HepG2 (cell line): Measurements from ENCODE around the gene DSN1. TPM values are rescaled to one million over a fixed set of nuclear protein-coding genes. Genes with fewer than 3 reads are reported as not detected.

Experiments used
- DRAP1 ChIP-seq: IDR thresholded peaks from 2 replicates; pipeline ENCODE4 v1.6.1; 2016; ENCODE audit warnings: missing genetic modification reagents, missing compliant biosample characterization
- ELF1 ChIP-seq: sonication (generic); formaldehyde crosslinking; IDR thresholded peaks from 2 replicates; pipeline ENCODE4 v1.4.0; 2020; ENCODE audit warnings: missing genetic modification reagents
- HOXD1 ChIP-seq: sonication (generic); formaldehyde crosslinking; IDR thresholded peaks from 2 replicates; pipeline ENCODE4 v1.5.0; 2020; ENCODE audit warnings: missing genetic modification reagents
- MBNL3 ChIP-seq: fragments of 250-450 bp; sonication (Bioruptor Pico); conservative IDR thresholded peaks from 2 replicates; pipeline ENCODE4 v1.8.0; 2022; ENCODE audit warnings: mild to moderate bottlenecking, inconsistent platforms
- POLR2AphosphoS2 ChIP-seq: IDR thresholded peaks from 2 replicates; pipeline ENCODE4 v1.6.1; 2011; ENCODE audit warnings: low read depth, low read length, improper control_type of control experiment
- THAP11 ChIP-seq: IDR thresholded peaks from 2 replicates; pipeline ENCODE4 v1.6.1; 2016; ENCODE audit warnings: missing biosample characterization, missing genetic modification reagents
- THAP9 ChIP-seq: sonication (generic); formaldehyde crosslinking; IDR thresholded peaks from 2 replicates; pipeline ENCODE4; 2020; ENCODE audit warnings: missing genetic modification reagents, mild to moderate bottlenecking, borderline replicate concordance
- ZBTB40 ChIP-seq, 2 experiments: fragments of 450-650 bp in 1 of 2; sonication (generic) in 1 of 2; formaldehyde crosslinking in 1 of 2; IDR thresholded peaks; 2 replicates each; pipeline versions ENCODE4 v1.6.1 to v1.8.0; 2016 to 2022; ENCODE audit warnings: antibody characterized with exemption in 1 of 2, mild to moderate bottlenecking in 1 of 2, missing genetic modification reagents in 1 of 2
- ZNF281 ChIP-seq: sonication (generic); formaldehyde crosslinking; IDR thresholded peaks from 2 replicates; pipeline ENCODE4 v1.4.0; 2020; ENCODE audit warnings: missing genetic modification reagents, borderline replicate concordance
- ZNF34 ChIP-seq: sonication (generic); formaldehyde crosslinking; IDR thresholded peaks from 2 replicates; pipeline ENCODE4 v1.4.0; 2020; ENCODE audit warnings: mild to moderate bottlenecking, missing genetic modification reagents, borderline replicate concordance
- ZNF460 ChIP-seq: sonication (generic); formaldehyde crosslinking; IDR thresholded peaks from 2 replicates; pipeline ENCODE4 v1.5.1; 2020; ENCODE audit warnings: missing genetic modification reagents, mild to moderate bottlenecking, borderline replicate concordance
- ZNF589 ChIP-seq: sonication (generic); formaldehyde crosslinking; conservative IDR thresholded peaks from 2 replicates; pipeline ENCODE4 v1.8.0; 2022; ENCODE audit warnings: mild to moderate bottlenecking, moderate library complexity, missing genetic modification reagents
- ZNF746 ChIP-seq: sonication (generic); formaldehyde crosslinking; IDR thresholded peaks from 2 replicates; pipeline ENCODE4 v1.8.0; 2022; ENCODE audit warnings: mild to moderate bottlenecking, missing genetic modification reagents
- polyA plus RNA-seq, 8 experiments: library from polyadenylated mRNA; depleted of rRNA in 3 of 8; stranded (reverse) in 7 of 8; unstranded in 1 of 8; fragments of >200 nt; fragmentation: Illumina TruSeq in 4 of 8; extraction: Trizol in 4 of 8; gene quantifications; 2 replicates each; pipeline versions ENCODE4 v1.2.1 to v1.2.3, GENCODE V29; 2011 to 2016; ENCODE audit warnings: low read depth in 4 of 8, missing spikeins in 1 of 8, mixed read lengths in 1 of 8; ENCODE audit not compliant: insufficient read depth in 1 of 8
- total RNA-seq, 5 experiments: library from RNA; depleted of rRNA; stranded (reverse); fragments of >200 nt; fragmentation: Illumina TruSeq; extraction: Trizol; gene quantifications; 2 replicates each; pipeline ENCODE4 v1.2.3, GENCODE V29; 2016; ENCODE audit warnings: low read depth in 1 of 5

Gene DSN1
- total and polyA plus RNA-seq, 2 of the 13 experiments (the other 11 are each of a cell fraction or from before 2014, with no cell fraction given): 18.7 to 53.7 TPM

GRCh38 chr20:36745234-36745926, 28.2 kb downstream of the DSN1 start (continued):
- TF ChIP-seq ZBTB40 (IDR thresholded peaks at IDR 0.05) (no peak), ZBTB40 (CRISPR knock-in tag; IDR thresholded peaks at IDR 0.05) (no peak; the same call in 1 of the 2 replicates), ZNF34 (CRISPR knock-in tag) (no peak), ZNF281 (CRISPR knock-in tag) (no peak), ZNF460 (CRISPR knock-in tag) (no peak), HOXD1 (CRISPR knock-in tag) (no peak), ZNF589 (CRISPR knock-in tag) (no peak), THAP11 (CRISPR knock-in tag) (no peak), THAP9 (CRISPR knock-in tag) (no peak; the same call in 1 of the 2 replicates), ELF1 (CRISPR knock-in tag) (no peak), ZNF746 (peak; percentile 19; the same call in 1 of the 2 replicates), DRAP1 (CRISPR knock-in tag) (no peak), POLR2AphosphoS2 (no peak), MBNL3 (CRISPR knock-in tag) (no peak)
